ENCODE data around the gene PLCD4. TPM values are rescaled to one million over a fixed set of nuclear protein-coding genes. Genes with fewer than 3 reads are reported as not detected.
A peak's percentile ranks its signal among the peaks of the same experiment; 100 is the strongest.

Gene PLCD4
- total and polyA plus RNA-seq, 10 of the 15 experiments (the other 5 are each of a cell fraction or from before 2014, with no cell fraction given) = under 0.01 to 1.5 (median 0.23) TPM; not detected in 2

DNA sequence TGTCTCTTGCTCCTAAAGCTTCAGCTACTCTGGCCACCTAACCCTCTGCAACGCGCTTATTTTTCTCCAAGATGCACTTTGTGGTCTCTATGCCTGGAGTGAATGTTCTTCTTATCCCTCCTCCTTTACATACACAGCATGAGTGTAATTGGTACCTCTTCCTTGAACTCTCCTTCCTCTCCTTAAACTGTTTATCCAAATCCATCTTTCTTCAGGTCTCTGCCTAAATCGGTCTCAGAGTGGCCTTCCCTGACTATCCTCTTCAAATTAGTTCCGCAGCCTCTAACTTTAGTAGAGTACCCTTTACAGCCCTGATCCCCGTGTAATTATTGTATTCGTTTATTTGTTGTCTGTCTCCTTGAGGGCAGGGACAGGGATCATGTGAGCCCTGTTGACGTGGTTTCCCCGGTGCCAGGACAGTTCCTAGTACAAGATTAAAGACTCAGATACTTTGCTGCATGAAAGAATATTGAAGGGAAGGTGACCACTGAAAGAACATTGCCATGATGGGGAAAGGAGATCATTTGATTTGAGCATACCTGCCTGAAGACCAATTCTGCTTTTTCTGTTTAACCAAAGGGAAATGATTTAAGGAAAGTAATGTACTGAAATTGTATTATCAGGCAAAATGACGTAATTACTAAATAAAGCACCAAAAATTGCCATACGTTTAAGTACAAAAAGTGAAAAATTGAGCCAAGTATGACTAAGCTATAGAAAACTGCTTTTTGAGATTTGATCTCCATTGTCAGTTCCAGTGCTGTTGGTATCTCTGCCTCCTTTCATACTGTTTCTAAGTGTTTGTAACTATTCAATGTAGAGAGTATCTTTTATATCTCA is 37.8 kb upstream of the PLCD4 start:
- peak overlapping the region; percentile 98 for H3K27ac ChIP-seq (ENCODE audit: control insufficient read depth, insufficient read depth)
- H3K4me3 ChIP-seq = peak overlapping the region; percentile 94
- ATAC-seq (peak; percentile 4), DNase-seq (ENCODE audit: low read depth, low spot score) (no peak), FAIRE-seq (peak; percentile 61)
- TSS peak; percentile 65 for BruUV-seq (replicated peaks)
- no peak overlapping the region for H2AFZ ChIP-seq (ENCODE audit: control insufficient read depth, low read depth, low read length)
- H3K27me3 ChIP-seq (replicated peaks in 1 of 2; ENCODE audit: control insufficient read depth in 2 of 2, insufficient read depth in 2 of 2, low read length in 1 of 2) = no peaks in the 10 kb centered on the region
- CTCF ChIA-PET = interaction anchor here (1.0 to 1.4 kb wide), 7 partner anchors 11 to 329 kb away, joined by 3 to 4 read pairs (median 3); partner anchors contain the start of gene PLCD4
- RAD21 ChIA-PET (ENCODE audit: unreplicated experiment) = interaction anchor here (0.9 to 1.5 kb wide), 2 partner anchors 142 to 298 kb away, joined by 3 to 5 read pairs; no protein-coding TSS in a partner anchor
- in situ Hi-C loops (cut with MboI) = no loop called here
- POLR2A ChIA-PET = interaction anchor here (0.6 to 1.8 kb wide), 6 partner anchors 8 to 283 kb away, joined by 3 to 6 read pairs (median 3); partner anchors contain the start of genes RNF25 and STK36
- intact Hi-C loops (cut with micrococcal nuclease; ENCODE audit: unreplicated experiment) = loop anchor here (2.0 to 5.0 kb wide), 3 partner anchors 53 to 298 kb away; partner anchors contain the start of genes AAMP, CTDSP1 and PNKD
- peaks cover 96% of the 10 kb centered on the region for H3K79me2 ChIP-seq (ENCODE audit: control insufficient read depth, insufficient read depth, low read length)
- H3K9me3 ChIP-seq (replicated peaks; ENCODE audit: control insufficient read depth, insufficient read depth, low read length) = no peaks in the 10 kb centered on the region
- H3K36me3 ChIP-seq (ENCODE audit: control insufficient read depth in 2 of 2, insufficient read depth in 2 of 2, low read length in 1 of 2) = peaks cover 0 to 8% of the 10 kb centered on the region in 2 experiments; a peak in 2 of 4 replicates
- peak overlapping the region; percentile 96 for H3K4me2 ChIP-seq (ENCODE audit: control insufficient read depth, insufficient read depth)
- peaks cover 8% of the 10 kb centered on the region; the same call in 1 of the 2 replicates for H3K4me1 ChIP-seq (ENCODE audit: control insufficient read depth, insufficient read depth, low read length)
- 15% methylated on average over 10 of the region's 10 CpGs for WGBS (ENCODE audit: insufficient coverage, insufficient replicate concordance, low lambda C conversion rate, missing lambda C conversion rate)
- H4K20me1 ChIP-seq (ENCODE audit: control insufficient read depth, insufficient read depth) = no peaks in the 10 kb centered on the region
- SMC1A ChIA-PET (ENCODE audit: uncharacterized antibody, unreplicated experiment) = interaction anchor here (0.9 to 1.4 kb wide), 5 partner anchors 12 to 316 kb away, joined by 3 read pairs; no protein-coding TSS in a partner anchor
- peak overlapping the region; percentile 83 for H3K9ac ChIP-seq (ENCODE audit: control insufficient read depth, insufficient read depth, low read length)
- TF ChIP-seq, protein P1, sequence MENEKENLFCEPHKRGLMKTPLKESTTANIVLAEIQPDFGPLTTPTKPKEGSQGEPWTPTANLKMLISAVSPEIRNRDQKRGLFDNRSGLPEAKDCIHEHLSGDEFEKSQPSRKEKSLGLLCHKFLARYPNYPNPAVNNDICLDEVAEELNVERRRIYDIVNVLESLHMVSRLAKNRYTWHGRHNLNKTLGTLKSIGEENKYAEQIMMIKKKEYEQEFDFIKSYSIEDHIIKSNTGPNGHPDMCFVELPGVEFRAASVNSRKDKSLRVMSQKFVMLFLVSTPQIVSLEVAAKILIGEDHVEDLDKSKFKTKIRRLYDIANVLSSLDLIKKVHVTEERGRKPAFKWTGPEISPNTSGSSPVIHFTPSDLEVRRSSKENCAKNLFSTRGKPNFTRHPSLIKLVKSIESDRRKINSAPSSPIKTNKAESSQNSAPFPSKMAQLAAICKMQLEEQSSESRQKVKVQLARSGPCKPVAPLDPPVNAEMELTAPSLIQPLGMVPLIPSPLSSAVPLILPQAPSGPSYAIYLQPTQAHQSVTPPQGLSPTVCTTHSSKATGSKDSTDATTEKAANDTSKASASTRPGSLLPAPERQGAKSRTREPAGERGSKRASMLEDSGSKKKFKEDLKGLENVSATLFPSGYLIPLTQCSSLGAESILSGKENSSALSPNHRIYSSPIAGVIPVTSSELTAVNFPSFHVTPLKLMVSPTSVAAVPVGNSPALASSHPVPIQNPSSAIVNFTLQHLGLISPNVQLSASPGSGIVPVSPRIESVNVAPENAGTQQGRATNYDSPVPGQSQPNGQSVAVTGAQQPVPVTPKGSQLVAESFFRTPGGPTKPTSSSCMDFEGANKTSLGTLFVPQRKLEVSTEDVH (IDR thresholded peaks at IDR 0.05; ENCODE audit: low read depth, partially characterized antibody) = no peak
- TF ChIP-seq YBX1 (IDR thresholded peaks at IDR 0.05) = no peak
- TF ChIP-seq, protein P2, sequence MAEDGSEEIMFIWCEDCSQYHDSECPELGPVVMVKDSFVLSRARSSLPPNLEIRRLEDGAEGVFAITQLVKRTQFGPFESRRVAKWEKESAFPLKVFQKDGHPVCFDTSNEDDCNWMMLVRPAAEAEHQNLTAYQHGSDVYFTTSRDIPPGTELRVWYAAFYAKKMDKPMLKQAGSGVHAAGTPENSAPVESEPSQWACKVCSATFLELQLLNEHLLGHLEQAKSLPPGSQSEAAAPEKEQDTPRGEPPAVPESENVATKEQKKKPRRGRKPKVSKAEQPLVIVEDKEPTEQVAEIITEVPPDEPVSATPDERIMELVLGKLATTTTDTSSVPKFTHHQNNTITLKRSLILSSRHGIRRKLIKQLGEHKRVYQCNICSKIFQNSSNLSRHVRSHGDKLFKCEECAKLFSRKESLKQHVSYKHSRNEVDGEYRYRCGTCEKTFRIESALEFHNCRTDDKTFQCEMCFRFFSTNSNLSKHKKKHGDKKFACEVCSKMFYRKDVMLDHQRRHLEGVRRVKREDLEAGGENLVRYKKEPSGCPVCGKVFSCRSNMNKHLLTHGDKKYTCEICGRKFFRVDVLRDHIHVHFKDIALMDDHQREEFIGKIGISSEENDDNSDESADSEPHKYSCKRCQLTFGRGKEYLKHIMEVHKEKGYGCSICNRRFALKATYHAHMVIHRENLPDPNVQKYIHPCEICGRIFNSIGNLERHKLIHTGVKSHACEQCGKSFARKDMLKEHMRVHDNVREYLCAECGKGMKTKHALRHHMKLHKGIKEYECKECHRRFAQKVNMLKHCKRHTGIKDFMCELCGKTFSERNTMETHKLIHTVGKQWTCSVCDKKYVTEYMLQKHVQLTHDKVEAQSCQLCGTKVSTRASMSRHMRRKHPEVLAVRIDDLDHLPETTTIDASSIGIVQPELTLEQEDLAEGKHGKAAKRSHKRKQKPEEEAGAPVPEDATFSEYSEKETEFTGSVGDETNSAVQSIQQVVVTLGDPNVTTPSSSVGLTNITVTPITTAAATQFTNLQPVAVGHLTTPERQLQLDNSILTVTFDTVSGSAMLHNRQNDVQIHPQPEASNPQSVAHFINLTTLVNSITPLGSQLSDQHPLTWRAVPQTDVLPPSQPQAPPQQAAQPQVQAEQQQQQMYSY (CRISPR knock-in tag; IDR thresholded peaks at IDR 0.05) = no peak
- TF ChIP-seq IRF4 (IDR thresholded peaks at IDR 0.05; ENCODE audit: low read depth, low read length) = no peak
- TF ChIP-seq NBN (IDR thresholded peaks at IDR 0.05) = 0 out of 2 replicates have a peak, but pooled peaks have one; percentile 12
- no peak for TF ChIP-seq PAX5 (IDR thresholded peaks at IDR 0.05; ENCODE audit: borderline replicate concordance, low read depth, low read length)
- TF ChIP-seq RFX5 (IDR thresholded peaks at IDR 0.05; ENCODE audit: low read depth, low read length) = no peak
- TF ChIP-seq MEF2A (IDR thresholded peaks at IDR 0.05; ENCODE audit: insufficient read depth, low read depth, low read length) = 0 out of 2 replicates have a peak, but pooled peaks have one; percentile 20
- TF ChIP-seq SMARCA5 (IDR thresholded peaks at IDR 0.05) = no peak
- TF ChIP-seq, protein P3, sequence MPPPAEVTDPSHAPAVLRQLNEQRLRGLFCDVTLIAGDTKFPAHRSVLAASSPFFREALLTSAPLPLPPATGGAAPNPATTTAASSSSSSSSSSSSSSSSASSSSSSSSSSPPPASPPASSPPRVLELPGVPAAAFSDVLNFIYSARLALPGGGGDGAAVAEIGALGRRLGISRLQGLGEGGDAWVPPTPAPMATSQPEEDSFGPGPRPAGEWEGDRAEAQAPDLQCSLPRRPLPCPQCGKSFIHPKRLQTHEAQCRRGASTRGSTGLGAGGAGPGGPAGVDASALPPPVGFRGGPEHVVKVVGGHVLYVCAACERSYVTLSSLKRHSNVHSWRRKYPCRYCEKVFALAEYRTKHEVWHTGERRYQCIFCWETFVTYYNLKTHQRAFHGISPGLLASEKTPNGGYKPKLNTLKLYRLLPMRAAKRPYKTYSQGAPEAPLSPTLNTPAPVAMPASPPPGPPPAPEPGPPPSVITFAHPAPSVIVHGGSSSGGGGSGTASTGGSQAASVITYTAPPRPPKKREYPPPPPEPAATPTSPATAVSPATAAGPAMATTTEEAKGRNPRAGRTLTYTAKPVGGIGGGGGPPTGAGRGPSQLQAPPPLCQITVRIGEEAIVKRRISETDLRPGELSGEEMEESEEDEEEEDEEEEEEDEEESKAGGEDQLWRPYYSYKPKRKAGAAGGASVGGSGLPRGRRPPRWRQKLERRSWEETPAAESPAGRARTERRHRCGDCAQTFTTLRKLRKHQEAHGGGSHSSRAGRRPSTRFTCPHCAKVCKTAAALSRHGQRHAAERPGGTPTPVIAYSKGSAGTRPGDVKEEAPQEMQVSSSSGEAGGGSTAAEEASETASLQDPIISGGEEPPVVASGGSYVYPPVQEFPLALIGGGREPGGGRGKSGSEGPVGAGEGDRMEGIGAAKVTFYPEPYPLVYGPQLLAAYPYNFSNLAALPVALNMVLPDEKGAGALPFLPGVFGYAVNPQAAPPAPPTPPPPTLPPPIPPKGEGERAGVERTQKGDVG (CRISPR knock-in tag; IDR thresholded peaks at IDR 0.05) = no peak
- 0 out of 2 replicates have a peak, but pooled peaks have one; percentile 17 for TF ChIP-seq CREM (IDR thresholded peaks at IDR 0.05; ENCODE audit: low read depth)
- TF ChIP-seq ATF7 (IDR thresholded peaks at IDR 0.05; ENCODE audit: low read depth) = peak; percentile 93
- TF ChIP-seq SP1 (IDR thresholded peaks at IDR 0.05; ENCODE audit: low read depth, low read length) = no peak

Measured in GM12878 (cell line).